GM20000 (cell line): ENCODE results near the gene KLHDC4.

Experiments used
- DNase-seq: peaks from one replicate; pipeline ENCODE4 v3.0.0; 2012; ENCODE audit warnings: low spot score
- CTCF ChIP-seq: IDR thresholded peaks from 2 replicates; pipeline ENCODE4 v1.5.1; 2012; ENCODE audit warnings: mild to moderate bottlenecking, control low read depth; ENCODE audit errors: extremely low read depth, missing control alignments

Gene KLHDC4

DNA sequence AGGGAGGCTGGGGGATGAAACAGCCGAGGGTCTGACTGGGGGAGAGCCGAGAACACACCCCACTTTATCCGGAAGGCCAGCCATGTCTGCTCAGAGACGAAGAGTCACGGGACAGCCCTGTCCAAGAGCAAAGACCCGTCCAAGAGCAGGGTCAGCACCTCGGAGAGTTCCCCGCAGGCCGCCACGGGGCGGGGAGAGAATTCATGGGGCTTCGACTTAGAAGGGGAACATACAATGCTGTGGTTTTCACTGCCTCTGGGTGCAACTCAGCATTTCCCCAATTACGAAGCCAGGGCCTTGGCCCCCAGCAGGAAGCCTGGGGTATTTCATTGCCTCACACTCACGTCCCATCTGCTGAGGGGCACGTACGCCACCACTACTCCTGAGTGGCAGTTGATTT is 104.2 kb downstream of the KLHDC4 start:
- TF ChIP-seq CTCF = no peak
- DNase-seq = peak; percentile 71

DNA sequence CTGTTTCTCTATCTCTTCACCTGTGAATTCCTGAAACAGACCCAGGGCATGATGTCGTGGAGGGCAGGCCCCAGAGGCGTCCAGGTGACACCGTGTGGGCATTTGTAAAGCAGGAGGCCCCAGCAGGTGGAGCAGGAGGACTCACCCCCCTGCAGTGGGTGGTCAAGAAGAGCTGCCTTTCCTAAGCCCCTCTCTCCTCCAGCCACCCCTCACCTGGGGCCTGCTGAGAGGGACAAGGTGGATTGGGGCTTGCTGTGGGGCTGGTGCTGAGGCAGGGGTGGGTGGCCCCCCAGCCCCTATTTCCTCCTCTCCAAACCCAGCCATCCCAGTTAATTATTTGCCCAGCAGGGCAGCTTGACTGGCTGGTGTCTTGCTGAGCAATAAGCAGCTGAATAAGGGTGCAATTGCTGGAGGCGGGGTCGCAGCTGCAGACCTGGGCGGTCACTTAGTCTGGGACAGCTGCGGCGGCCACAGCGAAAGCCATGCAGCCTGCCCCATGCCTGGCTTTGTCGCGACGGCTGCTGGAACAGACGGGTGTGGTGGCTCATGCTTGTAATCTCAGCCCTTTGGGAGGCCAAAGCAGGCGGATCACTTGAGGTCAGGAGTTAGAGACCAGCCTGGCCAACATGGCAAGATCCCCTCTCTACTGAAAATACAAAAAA is 107.1 kb downstream of the KLHDC4 start:
- no peak for DNase-seq
- TF ChIP-seq CTCF = no peak
